Non-pigmented ciliary epithelial cell (primary cell): Measurements from ENCODE around the gene MCCC2.
"Not testable (repeated sequence)": the region's sequence is repeated elsewhere in the genome, so short reads cannot be mapped to it uniquely, and the experiment has no call there.

Experiments used
- DNase-seq: peaks from one replicate; pipeline ENCODE4 v3.0.0-alpha.2; 2010; ENCODE audit warnings: low read depth

MCCC2 gene

DNA sequence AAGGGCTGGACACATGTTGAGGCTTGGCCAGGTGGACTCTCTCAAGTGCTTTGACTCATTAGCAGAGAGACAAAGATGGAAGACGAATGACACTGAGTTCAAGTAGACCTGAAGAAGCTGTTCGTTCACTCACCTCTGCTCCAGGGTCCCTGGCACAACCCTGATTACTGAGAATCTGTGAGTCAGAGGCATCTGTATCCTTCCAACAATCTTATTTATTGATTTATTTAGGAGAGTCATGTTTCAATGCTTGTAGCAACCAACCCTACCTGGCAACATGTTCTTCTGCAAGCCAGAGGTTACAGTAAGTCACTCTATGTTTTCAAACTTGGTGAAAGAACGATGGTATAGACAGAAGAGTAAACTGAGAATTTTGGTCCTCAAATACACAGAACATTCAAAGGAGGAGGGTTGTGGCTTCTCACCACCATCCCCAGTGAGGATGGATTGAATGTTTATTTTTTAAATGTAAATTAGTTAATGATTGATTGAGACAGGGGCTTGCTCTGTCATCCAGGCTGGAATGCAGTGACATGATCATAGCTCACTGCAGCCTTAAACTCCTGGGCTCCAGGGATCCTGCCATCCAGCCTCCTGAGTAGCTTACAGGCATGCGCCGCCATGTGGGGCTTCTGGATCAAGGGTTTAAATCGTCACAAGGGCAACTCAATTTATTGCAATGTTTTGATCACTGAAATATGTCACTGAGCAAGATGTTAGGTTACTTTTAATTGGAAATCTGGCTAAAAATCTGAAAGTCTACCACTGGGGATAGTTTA, 76.2 kb downstream of the MCCC2 start:
- no peak for DNase-seq

DNA sequence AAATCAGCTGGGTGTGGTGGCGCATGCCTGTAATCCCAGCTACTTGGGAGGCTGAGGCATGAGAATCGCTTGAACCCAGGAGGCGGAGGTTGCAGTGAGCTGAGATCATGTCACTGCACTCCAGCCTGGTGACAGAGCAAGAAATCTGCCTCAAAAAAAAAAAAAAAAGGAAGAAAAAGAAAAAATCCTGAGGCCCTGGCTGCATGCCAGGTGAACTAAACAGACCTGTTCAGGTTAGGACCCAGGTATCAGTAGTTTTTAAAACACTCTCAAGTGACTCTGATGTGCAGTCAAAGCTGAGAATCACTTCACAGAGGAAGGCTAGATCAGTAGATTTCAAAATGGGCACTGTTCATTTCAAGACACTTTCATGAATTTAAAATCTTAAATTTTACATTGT, 77.5 kb downstream of the MCCC2 start:
- not testable (repeated sequence) for DNase-seq

DNA sequence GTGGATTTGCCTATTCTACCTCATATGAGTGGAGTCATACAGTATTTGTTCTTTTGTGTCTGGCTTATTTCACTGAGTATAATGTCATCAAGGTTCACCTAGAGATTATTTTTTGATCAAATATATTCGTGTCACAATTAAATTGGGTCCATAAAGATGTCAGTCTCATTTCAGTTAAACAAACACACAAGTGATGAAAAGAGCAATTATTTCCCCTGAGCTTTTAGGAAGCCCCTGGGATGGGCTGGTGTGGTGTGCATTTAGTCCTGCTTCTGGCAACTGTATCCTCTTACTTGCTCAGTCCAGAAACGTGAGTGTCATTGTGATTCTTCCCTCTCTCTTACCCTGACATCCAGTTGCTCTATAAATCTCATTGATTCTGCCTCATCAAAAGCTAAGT, 79.2 kb downstream of the MCCC2 start:
- DNase-seq: no peak

DNA sequence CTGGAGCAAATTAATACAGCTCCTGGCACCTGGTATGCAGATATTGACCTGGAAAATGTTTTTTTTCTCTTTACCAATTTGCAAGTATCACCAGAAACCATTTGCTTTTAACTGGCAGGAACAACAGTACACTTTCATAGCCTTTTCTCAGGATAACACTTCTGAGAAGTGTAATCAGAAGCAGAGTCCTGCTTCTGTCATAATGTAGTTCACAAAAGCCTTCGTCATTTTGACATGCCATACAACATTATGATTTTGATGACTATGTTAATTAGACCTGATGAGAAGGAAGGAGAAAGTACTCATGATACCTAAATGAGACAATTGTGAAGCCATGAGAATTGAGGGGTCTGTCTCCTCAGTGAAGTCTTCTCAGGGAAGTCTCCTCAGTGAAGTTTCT, 90.8 kb downstream of the MCCC2 start:
- DNase-seq: no peak

DNA sequence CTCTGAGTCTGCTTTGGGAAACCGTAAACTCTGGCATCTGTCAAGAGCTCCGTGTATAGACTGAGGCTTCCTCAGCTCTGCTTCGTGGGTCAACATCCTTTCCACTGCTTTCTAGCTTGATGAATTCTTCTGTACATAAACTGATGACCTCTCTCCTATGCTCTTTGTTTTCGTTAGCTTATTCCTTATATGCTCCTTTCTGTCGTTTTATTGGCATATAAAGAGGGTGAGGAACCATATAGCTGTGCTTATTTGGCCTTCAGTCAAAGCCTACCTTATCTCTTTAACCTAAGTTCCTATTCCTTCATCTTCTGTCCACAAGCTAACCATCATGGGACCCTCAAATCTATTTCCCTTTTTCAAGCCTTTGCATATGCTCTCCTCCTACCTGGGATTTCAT, 92.6 kb downstream of the MCCC2 start:
- DNase-seq: no peak

DNA sequence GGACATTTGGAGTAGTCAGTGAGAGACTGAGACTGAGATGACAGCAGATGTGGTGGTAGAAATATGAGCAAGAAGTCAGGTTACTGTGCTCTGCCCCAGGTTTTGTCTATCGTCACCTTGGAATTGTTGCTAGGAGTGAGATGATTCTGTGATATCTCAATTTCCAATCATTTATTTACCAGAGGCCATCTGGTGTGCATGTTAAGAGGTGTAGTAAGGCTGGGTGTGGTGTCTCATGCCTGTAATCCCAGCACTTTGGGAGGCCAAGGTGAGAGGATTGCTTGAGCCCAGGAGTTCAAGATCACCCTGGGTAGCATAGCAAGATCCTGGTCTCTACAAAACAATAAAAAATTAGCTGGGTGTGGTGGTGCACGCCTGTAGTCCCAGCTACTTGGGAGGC, 93.4 kb downstream of the MCCC2 start:
- DNase-seq: no peak

DNA sequence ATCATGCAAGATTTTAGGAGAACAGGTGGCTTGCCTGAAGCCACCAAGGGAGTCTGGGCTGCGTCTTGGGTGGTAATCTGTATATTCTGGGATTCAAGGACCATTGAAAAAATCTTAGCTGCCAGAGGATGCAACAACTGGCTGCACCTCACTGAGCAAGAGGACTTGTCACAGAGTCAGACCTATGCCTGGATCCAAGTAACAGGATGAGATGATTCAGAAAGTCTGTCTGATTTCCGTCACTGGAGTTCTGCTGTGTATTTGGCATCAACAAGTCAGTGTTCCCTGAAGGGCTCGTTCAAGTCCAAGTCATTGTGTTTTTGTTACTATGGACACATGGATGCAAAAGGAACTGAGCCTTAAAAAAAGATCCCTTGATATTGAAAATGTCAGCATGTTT, 94.2 kb downstream of the MCCC2 start:
- no peak for DNase-seq

DNA sequence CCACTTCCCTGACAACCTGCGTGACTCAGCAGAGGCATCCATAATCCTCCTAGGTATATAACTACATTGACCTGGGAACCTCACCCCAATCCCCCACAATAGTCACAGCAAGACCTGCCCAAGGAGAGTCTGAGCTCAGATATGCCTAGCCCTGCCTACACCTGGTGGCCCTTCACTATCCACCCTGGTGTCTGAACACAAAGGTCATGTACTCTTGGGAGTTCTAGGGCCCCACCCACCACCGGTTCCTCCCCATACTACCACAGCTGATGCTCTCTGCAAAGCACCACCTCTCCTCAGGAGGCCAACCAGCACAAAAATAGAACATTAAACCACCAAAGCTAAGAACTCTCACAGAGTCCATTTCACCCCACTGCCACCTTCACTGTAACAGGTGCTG, 97.2 kb downstream of the MCCC2 start:
- DNase-seq: no peak

DNA sequence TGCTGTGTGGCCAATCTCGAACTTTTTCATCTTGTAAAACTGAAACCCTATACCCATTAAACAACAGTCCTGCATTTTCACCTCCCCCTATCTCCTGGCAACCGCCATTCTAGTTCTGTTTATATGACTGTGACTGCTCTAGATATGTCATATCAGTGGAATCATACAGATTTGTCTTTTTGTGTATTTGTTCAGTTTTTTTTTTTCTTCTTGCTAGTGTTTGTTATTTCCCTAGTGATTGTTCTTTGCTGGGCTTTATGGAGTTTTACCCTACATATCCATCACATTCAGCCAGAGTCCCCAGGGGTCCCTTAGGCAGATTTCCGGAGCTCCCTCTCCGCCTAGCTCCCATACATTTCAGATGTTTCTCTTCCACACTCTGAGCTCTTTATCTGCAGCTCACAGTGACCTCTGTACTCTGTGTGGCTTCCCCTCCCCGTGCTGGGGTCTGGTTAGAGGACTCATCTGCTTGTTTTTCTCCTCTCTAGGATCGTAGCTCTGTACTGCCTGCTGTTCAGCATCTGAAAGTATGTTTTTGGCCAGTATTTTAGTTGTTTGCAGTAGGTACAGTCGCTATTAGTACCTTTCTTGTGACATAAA, 106.8 kb downstream of the MCCC2 start:
- DNase-seq: no peak

DNA sequence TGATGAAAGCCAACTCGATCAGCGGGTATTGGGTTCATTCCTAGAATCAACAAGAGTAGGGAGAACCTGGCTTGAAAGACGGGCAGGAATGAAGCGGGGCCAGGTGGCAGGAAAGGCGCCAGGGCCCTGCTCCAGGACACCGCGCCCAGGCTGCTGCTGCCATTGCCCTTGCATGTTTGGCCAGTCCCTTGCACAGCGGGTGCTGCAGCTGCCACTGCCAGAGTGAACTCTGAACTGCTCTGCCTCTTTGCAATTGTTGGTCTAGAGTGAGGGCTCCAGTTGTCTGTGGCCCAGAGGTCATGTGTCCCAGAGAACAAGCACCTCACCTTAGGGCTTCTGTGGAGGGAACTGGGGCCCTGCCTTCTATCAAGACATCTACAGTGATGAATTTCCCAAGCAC, 107.9 kb downstream of the MCCC2 start:
- DNase-seq: no peak

DNA sequence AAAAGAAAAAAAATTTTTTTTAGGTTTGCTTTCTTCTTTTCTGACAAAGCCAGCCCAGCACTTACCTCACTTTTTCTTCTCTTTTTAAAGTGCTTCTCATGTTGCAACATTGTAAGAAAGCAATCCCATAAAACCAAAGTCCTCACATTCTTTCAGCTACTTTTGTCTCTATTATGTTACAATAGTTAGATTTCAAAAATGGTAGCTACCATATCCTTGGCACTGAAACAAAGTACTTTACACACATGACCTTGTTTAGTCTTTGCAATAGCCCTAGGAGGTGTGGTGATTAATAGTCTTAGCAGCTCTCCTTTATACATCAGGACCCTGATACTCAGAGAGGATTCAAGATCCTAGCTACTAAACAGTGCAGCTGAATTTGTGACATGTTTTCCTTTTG, 108.5 kb downstream of the MCCC2 start:
- DNase-seq: no peak

DNA sequence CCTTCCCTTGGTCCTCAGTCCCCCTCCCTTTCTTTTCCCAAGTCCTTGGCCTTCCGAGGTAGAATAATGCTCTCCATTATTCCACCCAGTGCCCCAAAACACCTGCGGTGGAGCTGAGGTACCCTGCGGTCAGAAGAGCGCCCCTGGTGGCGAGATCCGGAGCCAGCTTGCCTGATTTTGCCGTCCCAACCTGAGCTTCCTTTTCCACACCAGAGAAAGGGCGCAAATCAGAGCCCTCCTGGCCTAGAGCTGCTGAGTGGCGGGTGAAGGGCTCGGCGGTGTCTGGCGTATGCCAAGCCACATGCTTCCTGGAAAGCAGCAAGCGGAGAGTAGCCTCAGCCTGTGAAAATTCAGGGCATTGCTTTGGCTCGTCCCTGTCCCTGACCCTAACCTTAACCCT, 110.8 kb downstream of the MCCC2 start:
- no peak for DNase-seq

DNA sequence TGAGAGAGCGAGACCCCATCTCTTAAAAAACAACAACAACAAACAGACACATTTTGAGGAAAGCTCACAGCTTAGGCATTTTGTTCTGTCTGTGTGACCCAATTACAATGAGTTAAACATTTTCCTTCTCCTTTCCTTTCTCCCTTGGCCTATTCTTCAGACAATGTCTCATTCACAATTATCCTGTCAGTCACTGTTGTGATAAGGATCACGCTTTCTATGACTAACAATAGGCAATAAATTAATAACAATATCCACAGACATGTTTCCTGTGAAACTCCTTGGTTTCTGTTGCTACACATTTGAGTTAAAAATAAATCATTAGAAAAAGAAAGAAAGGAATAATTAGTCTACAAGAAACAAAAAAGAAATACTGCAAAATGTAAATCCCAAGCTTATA, 112.1 kb downstream of the MCCC2 start:
- DNase-seq: no peak

DNA sequence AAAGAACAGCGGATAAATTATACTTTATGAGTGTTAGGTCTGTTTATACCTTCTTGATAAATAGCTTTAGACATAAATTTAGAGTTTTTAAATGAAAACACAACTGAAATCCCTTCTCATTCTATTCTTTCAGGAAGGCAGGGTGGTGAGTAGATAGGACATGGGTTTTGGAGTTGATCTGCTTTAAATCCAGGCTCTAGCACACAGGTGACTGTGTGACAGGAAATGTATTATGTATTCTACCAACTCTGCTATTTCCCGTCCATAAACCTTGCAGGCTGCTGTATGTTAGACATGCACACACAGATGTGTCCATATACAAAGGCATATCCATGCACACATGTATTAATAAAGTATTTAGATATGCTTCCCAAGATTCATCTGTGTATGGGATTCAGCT, 112.6 kb downstream of the MCCC2 start:
- DNase-seq: no peak

DNA sequence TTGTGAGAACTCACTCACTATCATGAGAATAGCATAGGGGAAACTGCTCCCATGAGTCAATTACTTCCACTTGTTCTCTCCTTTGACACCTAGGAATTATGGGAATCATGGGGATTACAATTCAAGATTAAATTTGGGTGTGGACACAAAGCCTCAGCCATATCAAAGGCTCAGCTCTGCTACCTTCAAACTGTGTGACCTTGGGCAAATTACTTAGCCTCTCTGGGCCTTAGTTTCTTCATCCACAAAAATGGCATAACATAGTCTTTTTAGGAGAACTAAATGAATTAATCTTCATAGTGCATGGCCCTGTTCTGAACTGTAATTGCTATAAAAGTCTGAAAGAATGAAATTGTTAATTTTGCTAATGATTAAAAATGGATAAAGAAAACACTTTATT, 113.7 kb downstream of the MCCC2 start:
- no peak for DNase-seq

DNA sequence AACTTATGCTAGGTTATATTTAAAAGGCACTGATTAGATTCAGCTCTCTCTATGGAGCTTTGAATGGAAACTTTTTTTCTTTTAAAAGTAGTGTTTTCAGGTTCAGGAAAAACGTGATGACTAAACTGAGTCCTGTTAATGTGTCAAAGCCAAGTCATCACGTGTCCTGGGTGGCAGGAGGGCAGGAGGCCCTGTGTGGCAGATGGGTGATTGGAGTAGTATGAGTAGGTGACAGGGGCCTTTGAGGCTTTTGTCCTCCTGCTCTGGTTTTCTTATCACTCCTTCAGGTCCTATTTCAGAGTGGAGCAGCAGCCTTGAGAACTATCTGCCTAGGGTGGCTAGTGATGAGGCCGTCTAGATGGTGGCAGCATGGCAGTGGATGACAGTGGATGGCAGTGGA, 114.3 kb downstream of the MCCC2 start:
- no peak for DNase-seq

DNA sequence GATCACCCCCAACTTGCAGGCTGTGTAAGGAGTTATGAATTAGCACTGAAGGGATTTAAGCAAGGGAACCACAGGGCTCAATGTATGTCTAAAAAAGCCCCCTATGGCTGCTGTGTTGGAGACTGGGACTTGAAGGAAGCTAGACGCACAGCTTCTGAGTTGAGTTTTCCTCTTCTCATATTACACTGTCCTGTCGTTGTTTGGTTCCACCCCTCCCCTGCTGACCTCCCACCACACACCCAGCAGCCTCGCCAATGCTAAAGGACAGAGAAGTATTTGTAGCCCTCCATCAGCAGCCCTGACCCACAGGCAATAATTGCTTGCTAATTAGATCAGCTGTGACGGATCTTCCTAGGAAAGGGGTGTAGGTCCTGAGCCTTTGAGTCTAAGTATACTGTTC, 116.8 kb downstream of the MCCC2 start:
- no peak for DNase-seq

DNA sequence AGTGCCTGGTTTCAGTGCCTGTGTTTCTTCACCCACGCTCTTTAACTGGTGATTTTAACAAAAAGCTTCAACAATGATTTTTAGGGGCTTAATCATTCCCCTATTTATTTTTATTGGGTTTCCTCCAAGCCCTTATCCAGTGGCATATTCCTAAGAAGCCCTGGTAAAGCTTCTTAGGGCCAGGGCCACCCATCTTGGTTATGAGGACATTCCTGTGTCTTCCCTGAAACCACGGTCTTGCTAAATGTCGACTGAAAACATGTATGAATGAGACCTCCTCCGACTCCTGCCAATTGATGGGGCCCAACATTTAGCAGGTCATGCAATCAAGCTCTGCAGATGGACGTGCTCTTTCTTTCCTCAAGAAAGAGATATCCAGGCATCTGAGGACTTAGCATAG, 118.3 kb downstream of the MCCC2 start:
- DNase-seq: no peak

DNA sequence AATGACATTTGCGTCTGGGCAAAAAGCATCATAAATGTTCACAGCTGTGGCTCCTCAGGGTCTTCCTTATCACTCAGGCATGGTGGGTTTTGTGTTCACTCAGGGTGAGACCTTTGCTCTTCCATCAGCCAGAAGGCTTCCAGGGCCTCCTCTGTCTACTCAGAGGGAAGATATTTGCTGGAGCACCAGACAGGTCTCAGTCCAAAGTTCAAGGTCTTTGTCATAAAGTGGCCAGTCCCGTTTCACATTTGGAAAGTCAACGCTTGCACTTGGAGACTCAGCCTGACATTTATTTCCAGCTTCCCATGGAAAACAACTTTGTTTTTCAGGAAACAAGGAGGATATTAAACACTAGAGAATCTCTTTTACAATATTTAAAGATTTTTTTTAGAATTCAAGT, 119.8 kb downstream of the MCCC2 start:
- DNase-seq: no peak
